B cell (primary cell): ENCODE results near the gene EPHA10.

Source experiments
- EZH2 ChIP-seq: IDR thresholded peaks from 2 replicates; pipeline ENCODE4 v1.6.1; 2012; ENCODE audit warnings: borderline replicate concordance, low read depth, mild to moderate bottlenecking, moderate library complexity, low read length; ENCODE audit not compliant: insufficient read depth, poor library complexity, severe bottlenecking
- TF ChIP-seq, protein P1 (sequence below): fragments of 200-600 bp; IDR thresholded peaks from one replicate; pipeline ENCODE4 v1.8.0; 2022; ENCODE audit warnings: antibody characterized with exemption, mild to moderate bottlenecking

DNA sequence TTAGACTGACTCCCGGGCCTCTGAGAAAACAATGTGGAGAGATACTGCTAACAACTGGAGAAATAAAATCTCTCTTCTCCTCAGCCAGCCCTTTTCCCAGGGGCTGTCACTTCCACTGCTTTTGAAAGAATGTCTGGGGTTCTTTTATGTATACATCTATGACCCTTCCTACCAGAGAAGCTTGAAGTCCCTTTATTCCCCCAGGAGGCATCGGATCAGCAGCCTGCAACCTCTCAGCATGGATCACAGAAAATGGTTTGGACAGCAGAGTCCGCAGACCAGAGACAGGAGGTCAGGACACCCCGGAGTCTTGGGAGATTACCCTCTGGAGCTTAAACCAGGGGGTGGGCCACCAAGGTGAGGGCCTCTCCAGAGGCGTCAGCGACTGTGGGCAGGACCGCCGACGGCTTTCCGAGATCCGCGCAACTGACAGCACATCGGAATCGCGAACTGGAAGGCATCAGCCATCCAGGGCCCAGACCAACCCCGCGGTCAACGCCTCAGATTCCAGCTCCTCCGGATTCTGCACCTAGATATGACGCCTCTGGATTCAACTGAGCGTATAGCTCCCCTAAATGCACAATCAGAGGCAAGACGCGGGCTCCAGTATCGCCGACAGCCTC, 1.0 kb downstream of the EPHA10 start:
- TF ChIP-seq, protein P1, sequence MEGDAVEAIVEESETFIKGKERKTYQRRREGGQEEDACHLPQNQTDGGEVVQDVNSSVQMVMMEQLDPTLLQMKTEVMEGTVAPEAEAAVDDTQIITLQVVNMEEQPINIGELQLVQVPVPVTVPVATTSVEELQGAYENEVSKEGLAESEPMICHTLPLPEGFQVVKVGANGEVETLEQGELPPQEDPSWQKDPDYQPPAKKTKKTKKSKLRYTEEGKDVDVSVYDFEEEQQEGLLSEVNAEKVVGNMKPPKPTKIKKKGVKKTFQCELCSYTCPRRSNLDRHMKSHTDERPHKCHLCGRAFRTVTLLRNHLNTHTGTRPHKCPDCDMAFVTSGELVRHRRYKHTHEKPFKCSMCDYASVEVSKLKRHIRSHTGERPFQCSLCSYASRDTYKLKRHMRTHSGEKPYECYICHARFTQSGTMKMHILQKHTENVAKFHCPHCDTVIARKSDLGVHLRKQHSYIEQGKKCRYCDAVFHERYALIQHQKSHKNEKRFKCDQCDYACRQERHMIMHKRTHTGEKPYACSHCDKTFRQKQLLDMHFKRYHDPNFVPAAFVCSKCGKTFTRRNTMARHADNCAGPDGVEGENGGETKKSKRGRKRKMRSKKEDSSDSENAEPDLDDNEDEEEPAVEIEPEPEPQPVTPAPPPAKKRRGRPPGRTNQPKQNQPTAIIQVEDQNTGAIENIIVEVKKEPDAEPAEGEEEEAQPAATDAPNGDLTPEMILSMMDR: no peak
- TF ChIP-seq EZH2: no peak
